Small intestine (tissue), 16 donors: ENCODE data around the gene MRGPRX4. TPM values are rescaled to one million over a fixed set of nuclear protein-coding genes. Genes with fewer than 3 reads are reported as not detected.
"Not testable (repeated sequence)": the region's sequence is repeated elsewhere in the genome, so short reads cannot be mapped to it uniquely, and the experiment has no call there.

ENCODE experiments used
- DNase-seq, 2 donors: peaks; one replicate each; pipeline versions ENCODE4 v3.0.0 to v3.0.0-alpha.2; 2013
- FAIRE-seq: peaks from 2 replicates; lab custom pipeline; 2012; peaks lifted over from hg19 to GRCh38; lab: Jason Lieb, UNC
- H3K27ac ChIP-seq, 3 donors: one replicate each; pipeline ENCODE4 v1.5.1; 2013; ENCODE audit warnings: low read length in 2 of 3, mild to moderate bottlenecking in 2 of 3, control low read depth in 1 of 3, inconsistent platforms in 1 of 3, low read depth in 1 of 3, moderate library complexity in 1 of 3
- H3K27me3 ChIP-seq, 3 donors: one replicate each; pipeline ENCODE4 v1.6.1; 2013; ENCODE audit warnings: low read length in 3 of 3, inconsistent platforms in 1 of 3; ENCODE audit not compliant: control insufficient read depth in 3 of 3, insufficient read depth in 3 of 3
- H3K36me3 ChIP-seq, 3 donors: one replicate each; pipeline ENCODE4 v1.6.1; 2013; ENCODE audit warnings: low read length in 3 of 3, inconsistent platforms in 1 of 3, low read depth in 1 of 3, mild to moderate bottlenecking in 1 of 3, moderate library complexity in 1 of 3; ENCODE audit not compliant: control insufficient read depth in 3 of 3, insufficient read depth in 2 of 3
- H3K4me1 ChIP-seq, 3 donors: one replicate each; pipeline ENCODE4 v1.6.1; 2013; ENCODE audit warnings: low read length in 2 of 3, inconsistent platforms in 1 of 3, low read depth in 1 of 3, mild to moderate bottlenecking in 1 of 3, moderate library complexity in 1 of 3; ENCODE audit not compliant: control insufficient read depth in 3 of 3, insufficient read depth in 2 of 3
- H3K4me3 ChIP-seq, 3 donors: one replicate each; pipeline ENCODE4 v1.5.1; 2013; ENCODE audit warnings: low read length in 3 of 3, control low read depth in 1 of 3, inconsistent platforms in 1 of 3, low read depth in 1 of 3, mild to moderate bottlenecking in 1 of 3, moderate library complexity in 1 of 3
- H3K9me3 ChIP-seq, 2 donors: one replicate each; pipeline ENCODE4 v1.6.1; 2013; ENCODE audit warnings: low read depth in 1 of 2, low read length in 1 of 2; ENCODE audit not compliant: control insufficient read depth in 2 of 2, insufficient read depth in 1 of 2
- WGBS, 3 donors: extraction: QIAGEN DNeasy Blood & Tissue Kit; methylation state at CpG; one replicate each; pipeline ENCODE4 v1.1.7; 2013; 5-methylcytosine and 5-hydroxymethylcytosine counted together
- long read RNA-seq, 10 donors: transcript quantifications; one replicate each; lab custom pipeline, GENCODE V29; 2026
- polyA plus RNA-seq, 4 donors: library from polyadenylated mRNA; stranded (reverse) in 3 of 4; unstranded in 1 of 4; fragments of 200-250 nt in 3 of 4; fragments of 120-200 nt in 1 of 4; gene quantifications; one replicate each; pipeline versions ENCODE4 v1.2.1 to v1.2.3, GENCODE V29; 2013
- donor health status: healthy with polysubstance abuse.
- donor health status: control.
- donor health status: control.
- donor health status: Bipolar disorder and iron deficiency.
- donor health status: healthy.

The MRGPRX4 gene
- not detected for polyA plus RNA-seq
- long read RNA-seq, donor 1: 0 reads
- long read RNA-seq, donor 2: 0 reads
- long read RNA-seq, donor 3: 0 reads
- long read RNA-seq, donor 4: 0 reads
- long read RNA-seq, donor 5: 0 reads
- long read RNA-seq, donor 6: 0 reads
- long read RNA-seq, donor 7: 0 reads
- long read RNA-seq, donor 8: 0 reads
- long read RNA-seq, donor 9: 0 reads
- long read RNA-seq, donor 10: 0 reads

DNA sequence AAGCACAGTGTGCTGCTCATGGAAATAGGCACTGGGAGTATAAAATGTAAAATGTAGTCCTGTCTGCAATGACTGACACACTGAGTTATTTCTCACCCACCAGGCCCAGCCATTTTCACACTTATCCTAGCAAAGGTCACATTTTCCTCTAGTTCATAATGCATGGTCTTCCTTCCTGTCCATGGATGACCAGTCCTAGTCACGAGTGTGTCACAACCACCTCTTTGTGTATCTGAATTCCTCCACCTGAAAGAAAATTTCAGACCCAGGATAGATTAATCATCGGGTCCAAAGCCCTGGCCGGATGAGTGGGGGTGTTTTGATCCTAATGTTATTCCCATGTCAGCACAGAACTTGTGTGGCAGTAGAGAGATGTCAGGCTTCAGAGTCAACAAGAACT is at the start of gene MRGPRX4:
MRGPRX4 (plus strand) TSS at position 172 of the 400 bp plus-strand sequence. CDS start 420 bp downstream, outside the sequence.
- peaks cover 0 to 5% (median 0%) of the 10 kb centered on the region in 3 donors for H3K27me3 ChIP-seq
- H3K4me3 ChIP-seq: no peak within 1 kb of the TSS
- DNase-seq: no peak
- WGBS, 3 donors: 75 to 78% (median 78%) methylated on average over 3 of the region's 3 CpGs
- no peaks in the 10 kb centered on the region for H3K36me3 ChIP-seq
- no peak within 1 kb of the TSS for H3K27ac ChIP-seq
- no peaks in the 10 kb centered on the region for H3K9me3 ChIP-seq
- H3K4me1 ChIP-seq: no peaks in the 10 kb centered on the region
- FAIRE-seq: no peak

DNA sequence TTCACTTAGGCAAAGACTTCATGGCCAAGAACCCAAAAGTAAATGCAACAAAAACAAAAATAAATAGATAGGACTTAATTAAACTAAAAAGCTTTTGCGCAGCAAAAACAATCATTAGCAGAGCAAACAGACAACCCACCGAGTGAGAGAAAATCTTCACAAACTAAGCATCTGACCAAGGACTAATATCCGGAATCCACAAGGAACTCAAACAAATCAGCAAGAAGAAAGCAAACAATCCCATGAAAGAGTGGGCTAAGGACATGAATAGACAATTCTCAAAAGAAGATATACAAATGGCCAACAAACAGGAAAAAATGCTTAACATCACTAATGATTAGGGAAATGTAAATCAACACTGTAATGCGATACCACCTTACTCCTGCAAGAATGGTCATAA is 41.5 kb upstream of the MRGPRX4 start:
- not testable (repeated sequence) for H3K27me3 ChIP-seq, H3K4me1 ChIP-seq, H3K4me3 ChIP-seq, H3K9me3 ChIP-seq, FAIRE-seq, H3K36me3 ChIP-seq, H3K27ac ChIP-seq, DNase-seq
- WGBS, 3 donors: 80 to 85% (median 84%) methylated on average over 4 of the region's 4 CpGs

DNA sequence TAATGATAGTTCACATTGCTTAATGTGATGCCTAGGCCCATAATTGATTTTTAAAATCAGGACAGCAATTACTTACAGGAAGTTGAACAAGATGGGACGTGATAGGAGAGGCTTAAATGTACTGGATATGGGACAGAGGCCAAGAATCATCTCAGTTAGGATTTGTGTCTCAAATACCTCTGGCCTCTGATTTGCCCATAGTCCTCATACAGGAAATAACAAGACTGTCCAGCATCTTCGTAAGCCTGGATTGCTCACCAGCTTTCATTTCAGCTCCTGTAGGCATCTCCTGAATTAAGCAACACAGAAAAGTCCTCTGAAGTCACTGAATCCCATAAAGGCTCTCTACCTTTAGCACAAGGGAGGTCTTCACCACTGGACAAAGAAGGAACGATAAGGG is 40.3 kb upstream of the MRGPRX4 start, which contains the start of gene MRGPRX3:
MRGPRX3 (plus strand) TSS at position 231 of the 400 bp plus-strand sequence. CDS start 4,632 bp downstream, outside the sequence.
- 51 to 58% (median 52%) methylated on average over 3 of the region's 3 CpGs for WGBS, 3 donors
- DNase-seq (no peak), FAIRE-seq (no peak)
- H3K4me1 ChIP-seq: no peaks in the 10 kb centered on the region
- H3K27me3 ChIP-seq: peaks cover 0 to 2% (median 0%) of the 10 kb centered on the region in 3 donors
- H3K4me3 ChIP-seq: no peak within 1 kb of the TSS
- H3K9me3 ChIP-seq: no peaks in the 10 kb centered on the region
- no peak within 1 kb of the TSS for H3K27ac ChIP-seq
- H3K36me3 ChIP-seq: no peaks in the 10 kb centered on the region

DNA sequence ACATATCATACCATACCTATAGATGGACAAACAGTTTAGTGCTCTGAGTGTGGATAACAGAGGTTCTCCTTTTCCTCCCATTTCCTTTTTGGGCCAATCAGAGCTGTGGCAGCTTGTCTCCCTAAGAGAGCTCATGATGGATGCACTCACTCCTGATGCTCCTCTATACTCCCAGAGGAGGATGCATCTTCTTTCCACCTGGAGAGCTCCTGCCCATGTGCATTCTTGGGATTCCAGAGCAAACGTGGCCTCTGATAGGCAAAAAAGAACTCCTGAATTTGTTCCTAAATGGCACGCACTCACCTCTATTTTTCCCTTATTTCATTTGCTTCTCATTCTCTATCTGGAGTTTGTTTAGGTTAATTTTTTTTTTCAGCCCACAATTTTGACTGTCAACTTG is 37.3 kb upstream of the MRGPRX4 start:
- DNase-seq: no peak
- Histone ChIP-seq H3K4me3 (no peak overlapping the region), H3K4me1 (no peaks in the 10 kb centered on the region), H3K9me3 (no peaks in the 10 kb centered on the region), H3K27me3 (peaks cover 0 to 6% (median 0%) of the 10 kb centered on the region in 3 donors), H3K36me3 (no peaks in the 10 kb centered on the region), H3K27ac (no peak overlapping the region)
- no peak for FAIRE-seq
- WGBS, 3 donors: 37 to 42% (median 37%) methylated on average over 2 of the region's 2 CpGs

DNA sequence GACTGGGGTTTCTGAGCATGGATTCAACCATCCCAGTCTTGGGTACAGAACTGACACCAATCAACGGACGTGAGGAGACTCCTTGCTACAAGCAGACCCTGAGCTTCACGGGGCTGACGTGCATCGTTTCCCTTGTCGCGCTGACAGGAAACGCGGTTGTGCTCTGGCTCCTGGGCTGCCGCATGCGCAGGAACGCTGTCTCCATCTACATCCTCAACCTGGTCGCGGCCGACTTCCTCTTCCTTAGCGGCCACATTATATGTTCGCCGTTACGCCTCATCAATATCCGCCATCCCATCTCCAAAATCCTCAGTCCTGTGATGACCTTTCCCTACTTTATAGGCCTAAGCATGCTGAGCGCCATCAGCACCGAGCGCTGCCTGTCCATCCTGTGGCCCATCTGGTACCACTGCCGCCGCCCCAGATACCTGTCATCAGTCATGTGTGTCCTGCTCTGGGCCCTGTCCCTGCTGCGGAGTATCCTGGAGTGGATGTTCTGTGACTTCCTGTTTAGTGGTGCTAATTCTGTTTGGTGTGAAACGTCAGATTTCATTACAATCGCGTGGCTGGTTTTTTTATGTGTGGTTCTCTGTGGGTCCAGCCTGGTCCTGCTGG is 35.3 kb upstream of the MRGPRX4 start:
- WGBS, 3 donors: 93 to 96% (median 95%) methylated on average over 29 of the region's 29 CpGs
- no peaks in the 10 kb centered on the region for H3K9me3 ChIP-seq
- FAIRE-seq (no peak), DNase-seq (no peak)
- H3K27me3 ChIP-seq: peaks cover 0 to 7% (median 0%) of the 10 kb centered on the region in 3 donors
- H3K27ac ChIP-seq: no peak overlapping the region
- H3K4me3 ChIP-seq: no peak overlapping the region
- no peaks in the 10 kb centered on the region for H3K4me1 ChIP-seq
- H3K36me3 ChIP-seq: no peaks in the 10 kb centered on the region

DNA sequence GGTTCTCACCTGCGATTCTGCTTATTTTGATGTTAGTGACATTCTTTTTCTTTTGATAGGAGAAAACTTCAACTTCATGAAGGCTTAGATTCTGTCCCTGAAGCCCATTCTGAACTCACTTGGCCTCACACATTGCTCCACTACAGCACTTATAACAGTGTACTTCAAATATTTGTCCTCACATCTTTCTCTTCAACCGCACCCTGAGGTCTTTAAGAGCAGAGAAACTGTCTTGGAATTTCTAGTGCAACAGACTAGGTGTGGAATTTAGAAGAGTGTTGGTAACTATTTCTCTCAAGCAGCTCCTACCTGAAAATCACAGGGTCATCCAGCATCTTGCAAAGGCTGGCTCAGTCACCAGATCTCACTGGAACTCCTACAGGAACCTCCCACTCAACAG is 32.5 kb upstream of the MRGPRX4 start:
- Histone ChIP-seq H3K27ac (no peak overlapping the region), H3K4me1 (no peaks in the 10 kb centered on the region), H3K4me3 (no peak overlapping the region), H3K9me3 (no peaks in the 10 kb centered on the region), H3K36me3 (no peaks in the 10 kb centered on the region), H3K27me3 (peaks cover 0 to 10% (median 0%) of the 10 kb centered on the region in 3 donors)
- FAIRE-seq (no peak), DNase-seq (no peak)
- WGBS, 3 donors: 89 to 96% (median 94%) methylated on average over 2 of the region's 2 CpGs

DNA sequence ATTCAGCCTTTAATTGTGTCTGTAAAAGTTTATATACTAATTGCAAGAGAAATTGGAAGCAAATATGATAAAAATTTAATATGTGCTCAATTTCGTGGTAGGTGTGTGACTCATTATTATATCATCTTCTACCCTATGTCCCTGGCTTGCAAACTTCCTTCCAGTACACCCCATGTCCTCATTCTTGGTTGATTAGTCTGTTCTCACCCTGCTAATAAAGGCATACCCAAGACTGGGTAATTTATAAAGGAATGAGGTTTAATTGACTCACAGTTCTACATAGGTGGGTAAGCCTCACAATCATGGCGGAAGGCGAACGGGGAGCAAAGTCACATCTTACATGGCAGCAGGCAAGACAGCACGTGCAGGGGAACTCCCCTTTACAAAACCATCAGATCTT is 28.4 kb upstream of the MRGPRX4 start:
- FAIRE-seq (no peak), DNase-seq (no peak)
- no peaks in the 10 kb centered on the region for H3K36me3 ChIP-seq
- H3K27ac ChIP-seq: no peak overlapping the region
- H3K4me1 ChIP-seq: no peaks in the 10 kb centered on the region
- H3K4me3 ChIP-seq: no peak overlapping the region
- H3K27me3 ChIP-seq: peaks cover 0 to 10% (median 0%) of the 10 kb centered on the region in 3 donors
- WGBS, 3 donors: 62 to 70% (median 66%) methylated on average over 5 of the region's 5 CpGs
- H3K9me3 ChIP-seq: no peaks in the 10 kb centered on the region

DNA sequence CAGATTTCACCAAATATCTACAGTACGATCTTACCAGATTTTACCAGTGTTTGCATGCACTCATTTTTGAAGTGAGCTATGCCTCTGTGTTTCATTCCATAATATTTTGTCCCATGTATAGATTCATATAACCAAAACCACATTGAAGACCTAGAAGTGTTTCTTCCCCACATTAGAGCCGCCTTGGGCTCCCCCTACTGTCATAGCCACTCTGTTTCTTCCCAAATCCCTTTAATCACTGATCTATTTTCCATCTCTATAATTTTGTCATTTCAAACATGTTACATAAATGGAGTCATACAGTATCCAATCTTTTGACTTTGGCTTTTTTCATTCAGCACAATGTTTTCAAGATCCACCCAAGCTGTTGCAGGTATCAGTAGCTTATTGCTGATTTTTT is 27.6 kb upstream of the MRGPRX4 start:
- DNase-seq (peak in 1 of 2 donors; percentile 3), FAIRE-seq (no peak)
- H3K27ac ChIP-seq: no peak overlapping the region
- WGBS, 3 donors: 40 to 67% (median 57%) methylated on average over 2 of the region's 2 CpGs
- H3K27me3 ChIP-seq: peaks cover 0 to 6% (median 3%) of the 10 kb centered on the region in 3 donors
- H3K36me3 ChIP-seq: no peaks in the 10 kb centered on the region
- no peaks in the 10 kb centered on the region for H3K9me3 ChIP-seq
- no peak overlapping the region for H3K4me3 ChIP-seq
- H3K4me1 ChIP-seq: no peaks in the 10 kb centered on the region
